ENCODE data around the gene CRACDL. TPM values are rescaled to one million over a fixed set of nuclear protein-coding genes. Genes with fewer than 3 reads are reported as not detected.
A peak's percentile ranks its signal among the peaks of the same experiment; 100 is the strongest.
"Not testable (repeated sequence)": the region's sequence is repeated elsewhere in the genome, so short reads cannot be mapped to it uniquely, and the experiment has no call there.

Gene CRACDL
- total RNA-seq, 1 donor from 2014 or later: 3.0 TPM

- DNase-seq (ENCODE audit: low read depth in 2 of 2): no peak
These were observed 51.4 kb downstream of the CRACDL start for GRCh38 chr2:98884658-98885057.

DNA sequence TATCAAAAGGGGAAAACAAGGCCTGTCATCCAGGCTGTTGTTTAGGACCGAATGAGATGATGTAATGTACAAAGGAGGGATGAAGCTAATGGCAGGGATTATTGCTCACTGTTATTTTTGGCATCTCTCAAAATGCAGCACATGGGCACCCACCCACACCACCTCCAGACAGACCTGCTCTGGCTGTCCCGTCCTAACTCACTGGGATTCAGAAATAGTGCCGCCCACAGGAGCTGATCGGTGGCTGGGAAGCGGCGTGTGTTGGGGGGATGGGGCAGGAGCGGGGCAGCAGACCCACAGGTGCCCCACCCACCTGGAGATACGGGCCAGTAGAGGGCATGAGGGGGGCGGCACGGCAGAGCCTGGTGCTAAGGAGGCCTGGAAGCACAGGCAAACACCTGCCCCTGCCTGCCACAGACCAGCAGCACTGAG, 52.2 kb downstream of the CRACDL start:
- peak in 1 of 2 donors; percentile 52 for DNase-seq (ENCODE audit: low read depth in 2 of 2)

DNA sequence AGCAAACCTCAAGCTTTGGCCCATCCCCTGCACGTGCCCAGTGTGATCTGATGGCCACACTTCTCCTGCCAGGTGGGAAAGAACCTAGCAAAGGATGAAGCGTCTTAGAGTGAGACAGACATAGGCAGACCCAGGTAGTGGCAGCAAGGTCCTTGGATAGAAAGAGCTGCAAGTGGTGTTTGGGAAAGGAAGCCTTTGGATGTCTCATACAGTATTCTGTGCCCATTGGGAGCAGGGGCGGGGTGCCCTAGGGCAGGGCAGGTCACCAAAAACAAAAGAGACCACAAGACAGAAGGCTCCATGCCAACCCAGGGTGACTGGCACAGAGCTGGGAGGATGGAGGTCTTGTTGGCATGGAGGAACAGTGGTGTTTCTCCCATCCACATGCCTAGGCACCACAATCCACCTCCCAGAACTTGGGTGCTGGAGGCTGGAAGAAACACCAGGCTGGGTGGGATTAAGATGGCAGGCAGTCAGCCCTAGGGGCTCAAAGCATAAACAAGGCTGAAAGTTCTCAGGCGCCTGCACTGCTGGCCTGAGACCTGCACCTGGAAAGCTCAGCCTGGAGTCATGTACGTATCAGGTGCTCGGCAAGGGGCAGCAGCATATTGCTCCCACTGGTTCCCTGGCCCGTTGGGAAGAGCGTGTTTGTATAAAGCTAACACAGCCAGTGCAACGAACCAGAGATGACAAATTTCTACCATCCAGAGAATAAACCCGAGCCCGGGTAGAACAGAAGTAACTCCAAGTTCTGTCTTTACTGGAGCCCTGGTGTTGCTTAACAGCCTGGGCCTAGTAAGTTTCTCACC, 52.9 kb downstream of the CRACDL start:
- no peak for DNase-seq (ENCODE audit: low read depth in 2 of 2)

DNA sequence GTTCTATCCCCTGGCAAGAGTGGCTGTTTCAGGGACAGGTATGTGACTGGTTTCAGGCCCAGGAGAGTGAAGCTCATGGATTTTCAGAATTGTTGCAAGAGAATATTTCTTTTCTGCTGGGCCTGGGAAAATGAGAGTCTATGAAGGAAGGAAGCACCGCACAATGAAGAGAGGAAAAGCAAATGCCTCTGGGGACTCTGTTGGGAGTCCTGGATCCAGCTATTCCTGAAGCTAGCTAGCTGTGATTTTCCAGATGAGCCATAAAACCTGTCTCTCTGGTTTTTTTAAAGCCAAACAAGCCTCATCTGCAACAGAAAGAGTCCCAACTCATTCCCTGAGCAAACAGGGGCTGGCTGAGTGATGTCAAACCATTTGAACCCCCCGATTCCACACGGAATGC, 53.7 kb downstream of the CRACDL start:
- DNase-seq (ENCODE audit: low read depth in 2 of 2): no peak

GRCh38 chr2:98881153-98881650, 54.8 kb downstream of the CRACDL start:
- DNase-seq (ENCODE audit: low read depth in 2 of 2): no peak

- no peak for DNase-seq (ENCODE audit: low read depth in 2 of 2)
These were observed 55.5 kb downstream of the CRACDL start for GRCh38 chr2:98880266-98881152.

DNA sequence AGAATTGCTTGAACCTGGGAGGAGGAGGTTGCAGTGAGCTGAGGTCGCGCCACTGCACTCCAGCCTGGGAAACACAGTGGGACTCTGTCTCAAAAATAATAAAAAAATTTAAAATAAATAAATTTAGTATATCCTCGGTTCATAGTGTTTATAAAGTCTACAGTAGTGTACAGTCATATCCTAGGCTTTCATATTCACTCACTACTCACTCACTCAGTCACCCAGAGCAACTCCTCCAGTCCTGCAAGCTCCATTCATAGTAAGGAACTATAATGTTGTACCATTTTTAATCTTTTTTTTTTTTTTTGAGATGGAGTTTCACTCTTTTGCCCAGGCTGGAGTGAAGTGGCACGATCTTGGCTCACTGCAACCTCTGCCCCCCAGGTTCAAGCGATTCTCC, 58.4 kb downstream of the CRACDL start:
- DNase-seq (ENCODE audit: low read depth in 2 of 2): not testable (repeated sequence)

GRCh38 chr2:98876741-98877140, 59.3 kb downstream of the CRACDL start:
- DNase-seq (ENCODE audit: low read depth in 2 of 2): no peak

DNA sequence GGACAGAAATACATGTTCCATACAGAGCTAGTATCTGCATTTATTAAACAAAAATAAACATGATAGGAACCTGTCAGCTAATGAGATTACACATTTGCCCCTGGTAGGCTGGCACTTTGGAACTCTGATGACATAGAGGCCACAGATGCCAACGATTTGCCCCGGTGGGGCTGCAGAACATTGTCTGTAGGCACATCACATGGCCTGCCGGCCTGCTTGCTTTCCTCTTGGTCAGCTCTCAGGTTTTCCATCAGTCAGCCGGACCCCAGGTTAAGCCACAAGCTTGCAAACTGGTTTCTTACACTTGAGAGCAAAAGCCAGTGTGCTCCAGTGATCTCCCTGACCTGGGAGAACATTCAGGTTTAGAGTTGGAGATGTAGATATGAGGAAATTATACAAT, 60.3 kb downstream of the CRACDL start:
- no peak for DNase-seq (ENCODE audit: low read depth in 2 of 2)

DNA sequence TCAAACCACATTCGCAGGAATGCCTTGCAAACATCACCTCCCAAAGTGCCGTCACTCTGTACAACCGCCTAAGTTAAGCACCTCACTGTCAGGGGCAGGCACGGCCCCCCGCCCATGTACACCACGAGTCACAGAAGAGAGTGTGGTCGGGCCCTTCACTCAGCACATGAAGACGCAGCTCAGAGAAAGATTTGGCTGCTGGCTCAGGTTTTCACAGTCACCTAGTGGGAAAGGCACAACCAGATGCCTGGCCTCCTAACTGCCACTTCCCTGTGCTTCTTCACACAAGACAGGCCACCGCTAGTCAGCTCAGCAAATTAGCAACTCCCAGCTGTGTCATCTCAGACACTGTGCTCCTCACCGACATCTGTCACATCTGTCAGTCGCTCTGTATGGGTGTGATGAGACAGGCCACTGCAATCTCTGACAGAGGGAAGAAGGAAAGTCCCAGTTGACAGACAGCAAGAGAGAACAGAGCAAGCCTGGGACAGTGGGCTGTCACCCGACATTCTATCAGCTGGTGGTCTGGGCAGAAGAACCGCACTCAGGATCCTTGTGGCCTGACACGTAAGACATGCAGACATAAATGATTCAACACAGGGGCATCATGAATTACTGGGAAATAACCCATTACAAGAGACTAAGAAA, 60.8 kb downstream of the CRACDL start:
- DNase-seq (ENCODE audit: low read depth in 2 of 2): no peak

DNA sequence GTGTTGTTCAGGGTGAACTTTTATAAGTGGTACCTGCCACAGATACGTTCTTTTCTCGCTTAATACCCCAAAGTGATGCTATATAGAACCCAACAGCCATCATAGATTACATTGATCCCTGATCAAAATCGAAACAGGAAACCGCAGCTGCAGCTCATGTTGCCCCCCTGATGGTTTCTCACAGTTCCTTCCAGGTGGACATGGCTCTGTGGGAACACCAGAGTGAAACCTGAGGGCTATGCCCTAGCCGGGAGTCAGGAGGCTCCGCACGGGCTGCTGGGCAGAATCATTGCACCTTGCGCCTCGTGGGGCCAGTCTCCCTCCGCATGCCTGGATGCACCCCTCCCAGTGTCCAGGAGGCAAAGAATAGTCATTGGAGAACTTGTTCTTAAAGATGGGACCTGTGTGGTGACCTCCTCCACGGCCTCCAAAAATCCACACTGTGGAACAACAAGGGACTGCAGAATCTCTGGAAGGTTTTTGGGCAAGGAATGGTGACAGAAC, 61.8 kb downstream of the CRACDL start:
- no peak for DNase-seq (ENCODE audit: low read depth in 2 of 2)

GRCh38 chr2:98872526-98872925, 63.5 kb downstream of the CRACDL start:
- DNase-seq (ENCODE audit: low read depth in 2 of 2): no peak

DNA sequence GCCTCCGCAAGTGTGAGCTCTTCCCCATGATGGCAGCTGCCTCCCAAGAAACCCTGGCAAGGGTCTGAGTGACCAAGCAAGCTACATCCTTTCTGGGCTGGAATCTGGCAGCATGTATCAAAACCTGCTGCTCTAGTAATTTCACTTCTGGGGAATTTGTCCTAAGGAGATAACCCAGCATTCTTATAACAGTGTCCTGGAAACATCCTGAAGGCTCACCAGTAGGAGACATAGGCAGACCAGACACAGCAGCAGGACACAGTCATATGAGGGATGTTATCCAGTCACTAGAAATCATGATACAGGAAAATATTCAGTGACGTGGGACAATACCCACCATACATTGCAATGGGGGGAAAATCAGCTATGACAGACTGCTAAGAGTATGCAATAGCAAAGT, 64.5 kb downstream of the CRACDL start:
- no peak for DNase-seq (ENCODE audit: low read depth in 2 of 2)

DNA sequence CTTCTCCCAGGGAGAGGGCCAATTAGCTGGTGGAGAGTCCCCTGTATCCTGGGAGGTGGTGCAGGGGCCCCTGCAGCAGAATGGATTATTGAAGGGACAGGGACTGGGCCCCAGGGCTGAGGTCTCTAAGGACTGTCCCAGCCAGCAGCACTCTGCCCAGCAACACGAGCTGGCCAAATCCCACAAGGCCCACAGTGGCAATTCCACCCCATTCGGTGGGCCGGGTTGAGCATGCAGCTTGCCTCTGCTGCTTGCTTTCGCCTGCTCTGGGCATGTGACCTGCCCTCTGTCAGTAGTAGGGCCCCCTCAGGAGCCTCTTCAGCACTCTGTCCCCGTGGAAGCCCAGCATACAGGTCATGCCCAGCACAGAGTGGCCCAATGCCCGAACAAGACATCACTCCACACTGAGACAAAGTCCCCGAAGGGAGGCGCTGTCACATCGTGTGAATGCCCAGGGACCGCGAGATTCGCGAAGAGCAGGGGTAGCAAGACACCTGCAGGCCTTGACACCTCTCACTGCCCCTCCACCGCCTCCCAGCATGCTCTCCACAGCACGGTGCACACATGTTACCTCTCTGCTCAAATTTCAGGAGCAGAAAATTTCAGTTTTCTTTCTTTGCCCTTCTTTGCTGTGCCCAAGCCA, 65.4 kb downstream of the CRACDL start:
- no peak for DNase-seq (ENCODE audit: low read depth in 2 of 2)

DNA sequence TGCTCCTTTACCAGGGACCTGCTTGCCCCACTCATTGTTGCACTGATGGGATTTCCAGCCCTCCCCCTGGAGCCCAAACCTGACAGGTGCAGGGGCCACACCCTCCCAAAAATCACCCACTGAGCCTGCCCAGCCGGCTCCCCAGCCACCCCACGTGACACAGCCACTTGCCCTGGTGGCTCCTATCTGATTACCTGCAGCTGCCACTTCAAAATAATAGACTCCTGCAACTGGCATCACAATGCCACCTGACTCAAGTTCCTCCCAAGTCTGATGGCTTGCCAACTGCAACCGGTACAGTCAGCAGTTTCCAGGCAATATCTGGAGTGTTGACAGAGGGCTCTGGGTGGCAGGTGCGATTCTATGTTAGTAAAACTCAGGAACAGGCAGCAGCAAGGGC, 66.2 kb downstream of the CRACDL start:
- no peak for DNase-seq (ENCODE audit: low read depth in 2 of 2)

- DNase-seq (ENCODE audit: low read depth in 2 of 2): no peak
These were observed 66.8 kb downstream of the CRACDL start for GRCh38 chr2:98869272-98869641.

GRCh38 chr2:98868548-98869271, 67.3 kb downstream of the CRACDL start:
- DNase-seq (ENCODE audit: low read depth in 2 of 2): no peak

GRCh38 chr2:98867539-98868309, 68.3 kb downstream of the CRACDL start:
- peak in 1 of 2 donors; percentile 26 for DNase-seq (ENCODE audit: low read depth in 2 of 2)

DNA sequence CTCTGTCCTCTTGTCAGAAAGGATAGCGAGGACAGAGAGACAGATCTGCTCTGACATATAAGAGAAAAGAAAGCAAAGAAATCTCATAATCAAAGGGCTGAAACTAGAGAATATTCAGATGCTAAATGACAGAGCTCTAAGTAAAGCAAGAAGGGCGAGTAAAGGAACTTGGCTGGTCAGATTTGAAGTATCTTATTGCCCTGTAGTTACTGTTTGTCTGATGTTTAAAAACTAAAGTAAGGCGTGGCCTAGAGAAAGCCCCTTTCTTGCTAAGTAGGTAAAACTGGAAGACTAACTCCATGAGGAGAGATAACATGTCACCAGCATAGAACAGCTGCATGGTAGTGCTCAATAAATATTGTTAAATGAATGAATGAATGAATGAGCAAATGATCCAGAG, 70.0 kb downstream of the CRACDL start:
- no peak for DNase-seq (ENCODE audit: low read depth in 2 of 2)

DNA sequence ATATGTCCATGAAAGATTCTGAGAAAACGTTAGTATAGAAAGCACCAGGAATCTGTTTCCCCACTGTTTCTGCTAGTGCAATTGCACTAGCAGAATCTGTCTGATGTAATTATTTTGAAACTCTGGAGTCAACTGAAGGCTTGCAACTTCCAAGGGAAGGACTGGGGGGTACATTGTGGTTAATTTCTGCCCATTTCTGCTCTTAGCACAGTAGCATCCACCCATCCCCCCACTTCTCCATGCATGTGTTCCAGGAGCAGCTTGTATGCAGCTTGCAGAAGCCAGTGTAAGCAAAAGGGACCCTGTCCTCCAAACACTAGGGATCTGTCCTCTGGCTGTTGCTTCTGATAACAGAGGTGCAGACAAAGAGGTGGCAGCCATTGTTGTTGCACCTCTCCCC, 74.4 kb downstream of the CRACDL start:
- DNase-seq (ENCODE audit: low read depth in 2 of 2): no peak

All from dermis microvascular lymphatic vessel endothelial cell (primary cell).